Measurements from ENCODE around the gene PHLDA1. TPM values are rescaled to one million over a fixed set of nuclear protein-coding genes. Genes with fewer than 3 reads are reported as not detected.
A peak's percentile ranks its signal among the peaks of the same experiment; 100 is the strongest.

PHLDA1 gene
- total and polyA plus RNA-seq, 2 of the 13 experiments (the other 11 are each of a cell fraction or from before 2014, with no cell fraction given) = 33.8 to 41.0 TPM

- POLR2A ChIA-PET = interaction anchor here (1.9 kb wide), 1 partner anchor 49 kb away, joined by 8 read pairs; the partner anchor contains the start of gene PHLDA1
- DNase-seq (ENCODE audit: low spot score) (peak; percentile 4), ATAC-seq (no peak), FAIRE-seq (no peak)
- in situ Hi-C loops (cut with HindIII; ENCODE audit: extremely low pct_ligation_motif_present, low pct_unique_long_range_greater_than_20kb) = no loop called here
- no peak for TF ChIP-seq SRF (IDR thresholded peaks at IDR 0.05; ENCODE audit: low read depth, low read length)
- TF ChIP-seq ZNF691 (CRISPR knock-in tag; IDR thresholded peaks at IDR 0.05; ENCODE audit: borderline replicate concordance, low read depth) = no peak
- TF ChIP-seq CTCF (CRISPR knock-in tag; IDR thresholded peaks at IDR 0.05) = 0 out of 2 replicates have a peak, but pooled peaks have one; percentile 5
- no peak for TF ChIP-seq SNAPC2 (CRISPR knock-in tag; IDR thresholded peaks at IDR 0.05)
- BruUV-seq (replicated peaks) = no TSS peak
- Histone ChIP-seq H3K9ac (ENCODE audit: insufficient read depth, low read depth, low read length) (no peak overlapping the region), H3K4me1 (ENCODE audit: insufficient read depth, low read length) (peaks cover 74% of the 10 kb centered on the region), H3K9me3 (ENCODE audit: low read length) (no peaks in the 10 kb centered on the region), H3K79me2 (ENCODE audit: insufficient read depth, low read length) (peaks cover 78% of the 10 kb centered on the region), H3K36me3 (replicated peaks in 1 of 2; ENCODE audit: control insufficient read depth in 1 of 2, insufficient read depth in 2 of 2, low read length in 2 of 2) (no peaks in the 10 kb centered on the region), H3K4me3 (replicated peaks in 1 of 3; ENCODE audit: insufficient read depth in 1 of 3, low read depth in 2 of 3, low read length in 3 of 3) (no peak overlapping the region), H3K4me2 (ENCODE audit: low read depth, low read length) (peak overlapping the region; percentile 87), H3K27me3 (ENCODE audit: control insufficient read depth in 1 of 2, insufficient read depth in 2 of 2, low read length in 2 of 2) (no peaks in the 10 kb centered on the region), H4K20me1 (ENCODE audit: insufficient read depth, low read length) (peaks cover 59% of the 10 kb centered on the region), H2AFZ (ENCODE audit: low read length) (no peak overlapping the region), H3K27ac (ENCODE audit: extremely low read length, insufficient read depth, low read length) (no peak overlapping the region)
- WGBS (ENCODE audit: low lambda C conversion rate) = 84% methylated on average over 6 of the region's 6 CpGs
- CTCF ChIA-PET (ENCODE audit: low intra/inter-chr PET ratio, low total read pairs) = no interaction called here
- intact Hi-C loops (cut with micrococcal nuclease; ENCODE audit: unreplicated experiment) = loop anchor here (5.0 to 10.0 kb wide), 2 partner anchors 76 to 384 kb away; no protein-coding TSS in a partner anchor
Measured at GRCh38 chr12:76080729-76081415, 49.3 kb upstream of the PHLDA1 start.
